GM12878 (cell line): ENCODE data around the gene B3GNT8. TPM values are rescaled to one million over a fixed set of nuclear protein-coding genes. Genes with fewer than 3 reads are reported as not detected.

Experiments used
- ATAC-seq: fragments of 200-7000 bp; cut with Tn5 transposase; 3 replicates; pipeline ENCODE4 v1.9.1; 2020; ENCODE audit warnings: mild to moderate bottlenecking, moderate library complexity
- BruUV-seq: library from RNA; stranded (reverse); fragments of 400-500 nt; replicated peaks from 2 replicates; lab custom pipeline; 2021; lab: Mats Ljungman, UMichigan
- CTCF ChIA-PET: fragments of 300-600 bp; sonication (Branson Sonifier 250); formaldehyde crosslinking; extraction: SDS; loops from one replicate; lab custom pipeline; 2021; ENCODE audit warnings: inconsistent platforms; lab: Yijun Ruan, JAX
- POLR2A ChIA-PET: fragments of 350-600 bp; formaldehyde crosslinking; extraction: SDS; loops from one replicate; lab custom pipeline; 2021; ENCODE audit warnings: inconsistent platforms; lab: Charles Lee
- RAD21 ChIA-PET: fragments of 300-600 bp; sonication (Branson Sonifier 250); formaldehyde crosslinking; loops from one replicate; lab custom pipeline; 2023; ENCODE audit warnings: antibody characterized with exemption; ENCODE audit not compliant: unreplicated experiment; lab: Charles Lee
- SMC1A ChIA-PET: fragments of 300-600 bp; sonication (Branson Sonifier 250); formaldehyde crosslinking; loops from one replicate; lab custom pipeline; 2023; ENCODE audit not compliant: unreplicated experiment, uncharacterized antibody; lab: Charles Lee
- DNase-seq: peaks from one replicate; pipeline ENCODE4 v3.0.0-alpha.2; 2011; ENCODE audit warnings: low read depth, low spot score
- FAIRE-seq: peaks from 3 replicates; lab custom pipeline; 2011; peaks lifted over from hg19 to GRCh38; lab: Jason Lieb, UNC
- H2AFZ ChIP-seq: 2 replicates; pipeline ENCODE4 v1.6.0; 2011; ENCODE audit warnings: low read depth, low read length, control low read depth; ENCODE audit not compliant: control insufficient read depth
- H3K27ac ChIP-seq: 2 replicates; pipeline ENCODE4 v1.5.1; 2011; ENCODE audit warnings: control low read depth; ENCODE audit not compliant: control insufficient read depth, insufficient read depth
- H3K27me3 ChIP-seq, 2 experiments: replicated peaks in 1 of 2; 2 replicates each; pipeline versions ENCODE4 v1.6.0 to v1.6.1; 2011; ENCODE audit warnings: low read length in 1 of 2; ENCODE audit not compliant: control insufficient read depth in 2 of 2, insufficient read depth in 2 of 2
- H3K36me3 ChIP-seq, 2 experiments: 2 replicates each; pipeline ENCODE4 v1.5.1; 2011; ENCODE audit warnings: low read length in 1 of 2; ENCODE audit not compliant: control insufficient read depth in 2 of 2, insufficient read depth in 2 of 2
- H3K4me1 ChIP-seq: 2 replicates; pipeline ENCODE4 v1.6.1; 2011; ENCODE audit warnings: mild to moderate bottlenecking, low read length, moderate library complexity, mixed read lengths; ENCODE audit not compliant: control insufficient read depth, insufficient read depth
- H3K4me2 ChIP-seq: 2 replicates; pipeline ENCODE4 v1.6.0; 2011; ENCODE audit warnings: control low read depth; ENCODE audit not compliant: control insufficient read depth, insufficient read depth
- H3K4me3 ChIP-seq: fragments of 200-600 bp; sonication (generic); 2 replicates; pipeline ENCODE4 v1.5.1; 2016
- H3K79me2 ChIP-seq: 2 replicates; pipeline ENCODE4 v1.6.0; 2011; ENCODE audit warnings: low read length; ENCODE audit not compliant: control insufficient read depth, insufficient read depth
- H3K9ac ChIP-seq: 2 replicates; pipeline ENCODE4 v1.8.0; 2011; ENCODE audit warnings: low read length, control low read depth, mixed read lengths; ENCODE audit not compliant: control insufficient read depth, insufficient read depth
- H3K9me3 ChIP-seq: replicated peaks from 3 replicates; pipeline ENCODE4 v1.5.1; 2011; ENCODE audit warnings: mild to moderate bottlenecking, low read length; ENCODE audit not compliant: control insufficient read depth, insufficient read depth
- H4K20me1 ChIP-seq: 2 replicates; pipeline ENCODE4 v1.6.0; 2011; ENCODE audit not compliant: control insufficient read depth, insufficient read depth
- ASH2L ChIP-seq: fragments of 300-600, 200-600 bp; sonication (generic); IDR thresholded peaks from 2 replicates; pipeline ENCODE4 v1.6.1; 2017; ENCODE audit warnings: low read depth, mild to moderate bottlenecking, borderline replicate concordance
- ESRRA ChIP-seq: IDR thresholded peaks from 2 replicates; pipeline ENCODE4 v1.6.1; 2012; ENCODE audit warnings: mild to moderate bottlenecking, low read length, improper control_type of control experiment
- GATAD2B ChIP-seq: fragments of 450-650 bp; conservative IDR thresholded peaks from 2 replicates; pipeline ENCODE4 v1.6.1; 2017; ENCODE audit warnings: low read depth, mild to moderate bottlenecking, moderate library complexity
- HDGF ChIP-seq: fragments of 450-650 bp; IDR thresholded peaks from 2 replicates; pipeline ENCODE4 v1.6.1; 2016; ENCODE audit warnings: antibody characterized with exemption
- IKZF1 ChIP-seq: fragments of 450-650 bp; conservative IDR thresholded peaks from 2 replicates; pipeline ENCODE4 v1.6.1; 2017; ENCODE audit warnings: antibody characterized with exemption, mild to moderate bottlenecking
- JUND ChIP-seq: IDR thresholded peaks from 2 replicates; pipeline ENCODE4 v1.6.1; 2012; ENCODE audit warnings: low read depth, mild to moderate bottlenecking, low read length, improper control_type of control experiment, moderate library complexity
- KLF5 ChIP-seq: fragments of 450-650 bp; IDR thresholded peaks from 2 replicates; pipeline ENCODE4 v1.6.1; 2014; ENCODE audit warnings: mild to moderate bottlenecking; ENCODE audit not compliant: partially characterized antibody
- MEF2B ChIP-seq: fragments of 450-650 bp; IDR thresholded peaks from 2 replicates; pipeline ENCODE4 v1.6.1; 2018; ENCODE audit warnings: mild to moderate bottlenecking, moderate library complexity; ENCODE audit not compliant: partially characterized antibody, poor library complexity, severe bottlenecking
- RAD21 ChIP-seq: IDR thresholded peaks from 2 replicates; pipeline ENCODE4 v1.6.1; 2011; ENCODE audit warnings: mild to moderate bottlenecking, low read depth, low read length, moderate library complexity; ENCODE audit not compliant: insufficient read depth
- SIN3A ChIP-seq: IDR thresholded peaks from 2 replicates; pipeline ENCODE4 v1.6.1; 2012; ENCODE audit warnings: low read depth, low read length, improper control_type of control experiment
- SMARCA5 ChIP-seq: fragments of 450-650 bp; IDR thresholded peaks from 2 replicates; pipeline ENCODE4 v1.6.1; 2017; ENCODE audit warnings: mild to moderate bottlenecking
- SP1 ChIP-seq: IDR thresholded peaks from one replicate; pipeline ENCODE4 v1.6.1; 2011; ENCODE audit warnings: low read depth, low read length
- SRF ChIP-seq, 2 experiments: IDR thresholded peaks; 2 replicates each; pipeline ENCODE4 v1.6.1; 2011; ENCODE audit warnings: low read depth in 2 of 2, low read length in 2 of 2, mild to moderate bottlenecking in 1 of 2, moderate library complexity in 1 of 2
- SUPT20H ChIP-seq: IDR thresholded peaks from 2 replicates; pipeline ENCODE4 v1.6.1; 2011; ENCODE audit warnings: low read depth, mild to moderate bottlenecking, low read length, moderate library complexity, borderline replicate concordance; ENCODE audit not compliant: control insufficient read depth
- TCF7 ChIP-seq: IDR thresholded peaks from 2 replicates; pipeline ENCODE4 v1.6.1; 2014; ENCODE audit warnings: antibody characterized with exemption, borderline replicate concordance
- ZZZ3 ChIP-seq: IDR thresholded peaks from 2 replicates; pipeline ENCODE4 v1.6.1; 2011; ENCODE audit warnings: low read depth; ENCODE audit not compliant: control insufficient read depth, insufficient read length
- WGBS: methylation state at CpG from one replicate; pipeline ENCODE4 v1.1.6; 2016; ENCODE audit warnings: low lambda C conversion rate; ENCODE audit not compliant: insufficient replicate concordance, insufficient coverage; ENCODE audit errors: missing lambda C conversion rate; 5-methylcytosine and 5-hydroxymethylcytosine counted together
- in situ Hi-C: fragments of 300-500 bp; cut with MboI; formaldehyde crosslinking; loops from 9 replicates; pipeline ENCODE4 v1.14.3; 2018; ENCODE audit warnings: mixed read lengths
- intact Hi-C: fragments of 100-400 bp; cut with micrococcal nuclease; formaldehyde crosslinking; loops from one replicate; pipeline ENCODE4 v1.14.2; 2022; ENCODE audit not compliant: unreplicated experiment
- polyA plus RNA-seq, 11 experiments: library from polyadenylated mRNA; depleted of rRNA in 4 of 11; unstranded in 6 of 11; stranded (reverse) in 5 of 11; fragments of >200 nt; fragmentation: Nextera tagmentation in 4 of 11; fragmentation: Illumina TruSeq in 1 of 11; extraction: Ambion mirVana in 4 of 11; extraction: Trizol in 1 of 11; gene quantifications; 1 replicate in 1 of 11; 2 replicates in 10 of 11; pipeline versions ENCODE4 v1.2.1 to v1.2.3, GENCODE V29; 2011 to 2016; ENCODE audit warnings: inconsistent platforms in 2 of 11, missing spikeins in 2 of 11, low read depth in 1 of 11
- total RNA-seq, 4 experiments: library from RNA; depleted of rRNA in 3 of 4; stranded (reverse); fragments of >200 nt in 3 of 4; fragmentation: Illumina TruSeq in 1 of 4; extraction: Trizol in 1 of 4; gene quantifications; 2 replicates each; pipeline versions ENCODE4 v1.2.1 to v1.2.3, GENCODE V29; 2013 to 2021
- TF ChIP-seq, protein P1 (sequence below): fragments of 450-650 bp; IDR thresholded peaks from 2 replicates; pipeline ENCODE4 v1.6.1; 2016; ENCODE audit warnings: mild to moderate bottlenecking, moderate library complexity, borderline replicate concordance
- TF ChIP-seq, protein P2 (sequence below): fragments of 450-650 bp; IDR thresholded peaks from 2 replicates; pipeline ENCODE4 v1.6.1; 2018; ENCODE audit warnings: mild to moderate bottlenecking, low read depth, moderate library complexity; ENCODE audit not compliant: partially characterized antibody

Gene B3GNT8
- total and polyA plus RNA-seq, 10 of the 15 experiments (the other 5 are each of a cell fraction or from before 2014, with no cell fraction given) = 0.06 to 1.2 (median 0.31) TPM; not detected in 4

DNA sequence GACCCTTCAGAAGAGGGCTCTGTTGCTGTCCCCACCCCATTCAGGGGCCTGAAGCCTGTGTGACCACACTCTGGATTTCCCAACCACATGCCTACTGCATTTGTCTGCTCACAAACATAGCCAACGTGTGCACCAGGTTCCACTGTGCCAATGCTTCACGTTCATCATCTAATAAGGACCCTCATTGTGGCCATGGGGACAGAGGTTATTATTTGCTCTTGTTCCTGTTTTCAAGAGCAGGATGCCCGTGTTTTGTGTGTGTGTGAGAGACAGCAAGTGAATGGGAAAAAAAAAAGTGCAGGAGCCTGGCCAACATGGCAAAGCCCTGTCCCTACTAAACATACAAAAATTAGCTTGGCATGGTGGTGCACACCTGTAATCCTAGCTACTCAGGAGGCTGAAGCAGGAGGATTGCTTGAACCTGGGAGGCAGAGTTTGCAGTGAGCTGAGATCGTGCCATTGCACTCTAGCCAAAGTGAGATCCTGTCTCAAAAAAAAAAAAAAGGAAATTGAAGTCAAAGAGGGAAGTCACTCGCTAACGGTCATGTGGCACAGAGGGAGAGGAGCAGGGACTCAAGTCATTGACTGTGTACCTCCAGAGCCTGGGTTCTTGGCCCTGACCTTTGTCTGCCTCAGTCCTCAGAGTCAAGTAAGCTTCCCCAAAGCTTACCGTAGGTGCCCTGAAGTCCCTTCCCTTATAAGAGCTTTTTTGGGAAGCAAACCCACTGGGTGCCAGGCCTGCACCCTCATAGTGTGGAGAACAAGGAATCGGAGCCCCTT lies 6.9 kb downstream of the B3GNT8 start:
- RAD21 ChIA-PET = no interaction called here
- FAIRE-seq = no peak
- H3K79me2 ChIP-seq = no peaks in the 10 kb centered on the region
- H4K20me1 ChIP-seq = no peaks in the 10 kb centered on the region
- no peaks in the 10 kb centered on the region for H3K4me1 ChIP-seq
- H3K9me3 ChIP-seq = no peaks in the 10 kb centered on the region
- no peak overlapping the region for H3K9ac ChIP-seq
- SMC1A ChIA-PET = no interaction called here
- POLR2A ChIA-PET = interaction anchor here (0.5 kb wide), 2 partner anchors 178 to 1014 kb away, joined by 3 read pairs; no protein-coding TSS in a partner anchor
- no peak overlapping the region for H3K27ac ChIP-seq
- no peak overlapping the region for H3K4me3 ChIP-seq
- no peak overlapping the region for H2AFZ ChIP-seq
- H3K4me2 ChIP-seq = no peak overlapping the region
- no peak for DNase-seq
- H3K27me3 ChIP-seq = no peaks in the 10 kb centered on the region
- intact Hi-C loops (no loop called here), in situ Hi-C loops (no loop called here)
- CTCF ChIA-PET = interaction anchor here (1.0 kb wide), 1 partner anchor 12 kb away, joined by 3 read pairs; no protein-coding TSS in a partner anchor
- H3K36me3 ChIP-seq = peaks cover 11 to 15% of the 10 kb centered on the region in 2 experiments
- 56% methylated on average over 8 of the region's 8 CpGs for WGBS
- no peak for ATAC-seq
- no TSS peak for BruUV-seq
- TF ChIP-seq, protein P1, sequence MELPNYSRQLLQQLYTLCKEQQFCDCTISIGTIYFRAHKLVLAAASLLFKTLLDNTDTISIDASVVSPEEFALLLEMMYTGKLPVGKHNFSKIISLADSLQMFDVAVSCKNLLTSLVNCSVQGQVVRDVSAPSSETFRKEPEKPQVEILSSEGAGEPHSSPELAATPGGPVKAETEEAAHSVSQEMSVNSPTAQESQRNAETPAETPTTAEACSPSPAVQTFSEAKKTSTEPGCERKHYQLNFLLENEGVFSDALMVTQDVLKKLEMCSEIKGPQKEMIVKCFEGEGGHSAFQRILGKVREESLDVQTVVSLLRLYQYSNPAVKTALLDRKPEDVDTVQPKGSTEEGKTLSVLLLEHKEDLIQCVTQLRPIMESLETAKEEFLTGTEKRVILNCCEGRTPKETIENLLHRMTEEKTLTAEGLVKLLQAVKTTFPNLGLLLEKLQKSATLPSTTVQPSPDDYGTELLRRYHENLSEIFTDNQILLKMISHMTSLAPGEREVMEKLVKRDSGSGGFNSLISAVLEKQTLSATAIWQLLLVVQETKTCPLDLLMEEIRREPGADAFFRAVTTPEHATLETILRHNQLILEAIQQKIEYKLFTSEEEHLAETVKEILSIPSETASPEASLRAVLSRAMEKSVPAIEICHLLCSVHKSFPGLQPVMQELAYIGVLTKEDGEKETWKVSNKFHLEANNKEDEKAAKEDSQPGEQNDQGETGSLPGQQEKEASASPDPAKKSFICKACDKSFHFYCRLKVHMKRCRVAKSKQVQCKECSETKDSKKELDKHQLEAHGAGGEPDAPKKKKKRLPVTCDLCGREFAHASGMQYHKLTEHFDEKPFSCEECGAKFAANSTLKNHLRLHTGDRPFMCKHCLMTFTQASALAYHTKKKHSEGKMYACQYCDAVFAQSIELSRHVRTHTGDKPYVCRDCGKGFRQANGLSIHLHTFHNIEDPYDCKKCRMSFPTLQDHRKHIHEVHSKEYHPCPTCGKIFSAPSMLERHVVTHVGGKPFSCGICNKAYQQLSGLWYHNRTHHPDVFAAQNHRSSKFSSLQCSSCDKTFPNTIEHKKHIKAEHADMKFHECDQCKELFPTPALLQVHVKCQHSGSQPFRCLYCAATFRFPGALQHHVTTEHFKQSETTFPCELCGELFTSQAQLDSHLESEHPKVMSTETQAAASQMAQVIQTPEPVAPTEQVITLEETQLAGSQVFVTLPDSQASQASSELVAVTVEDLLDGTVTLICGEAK = no peak
- TF ChIP-seq MEF2B (no peak), IKZF1 (no peak), GATAD2B (no peak), RAD21 (no peak), KLF5 (no peak), SIN3A (no peak), SP1 (no peak), SMARCA5 (no peak), ASH2L (no peak), SUPT20H (no peak), ZZZ3 (no peak), TCF7 (no peak), ESRRA (no peak), JUND (no peak), HDGF (no peak), SRF (IDR thresholded peaks at IDR 0.05; ENCODE audit: low read depth in 2 of 2, low read length in 2 of 2) (no peak)
- TF ChIP-seq, protein P2, sequence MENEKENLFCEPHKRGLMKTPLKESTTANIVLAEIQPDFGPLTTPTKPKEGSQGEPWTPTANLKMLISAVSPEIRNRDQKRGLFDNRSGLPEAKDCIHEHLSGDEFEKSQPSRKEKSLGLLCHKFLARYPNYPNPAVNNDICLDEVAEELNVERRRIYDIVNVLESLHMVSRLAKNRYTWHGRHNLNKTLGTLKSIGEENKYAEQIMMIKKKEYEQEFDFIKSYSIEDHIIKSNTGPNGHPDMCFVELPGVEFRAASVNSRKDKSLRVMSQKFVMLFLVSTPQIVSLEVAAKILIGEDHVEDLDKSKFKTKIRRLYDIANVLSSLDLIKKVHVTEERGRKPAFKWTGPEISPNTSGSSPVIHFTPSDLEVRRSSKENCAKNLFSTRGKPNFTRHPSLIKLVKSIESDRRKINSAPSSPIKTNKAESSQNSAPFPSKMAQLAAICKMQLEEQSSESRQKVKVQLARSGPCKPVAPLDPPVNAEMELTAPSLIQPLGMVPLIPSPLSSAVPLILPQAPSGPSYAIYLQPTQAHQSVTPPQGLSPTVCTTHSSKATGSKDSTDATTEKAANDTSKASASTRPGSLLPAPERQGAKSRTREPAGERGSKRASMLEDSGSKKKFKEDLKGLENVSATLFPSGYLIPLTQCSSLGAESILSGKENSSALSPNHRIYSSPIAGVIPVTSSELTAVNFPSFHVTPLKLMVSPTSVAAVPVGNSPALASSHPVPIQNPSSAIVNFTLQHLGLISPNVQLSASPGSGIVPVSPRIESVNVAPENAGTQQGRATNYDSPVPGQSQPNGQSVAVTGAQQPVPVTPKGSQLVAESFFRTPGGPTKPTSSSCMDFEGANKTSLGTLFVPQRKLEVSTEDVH = no peak
